ENCODE data around the gene CNTRL.

DNA sequence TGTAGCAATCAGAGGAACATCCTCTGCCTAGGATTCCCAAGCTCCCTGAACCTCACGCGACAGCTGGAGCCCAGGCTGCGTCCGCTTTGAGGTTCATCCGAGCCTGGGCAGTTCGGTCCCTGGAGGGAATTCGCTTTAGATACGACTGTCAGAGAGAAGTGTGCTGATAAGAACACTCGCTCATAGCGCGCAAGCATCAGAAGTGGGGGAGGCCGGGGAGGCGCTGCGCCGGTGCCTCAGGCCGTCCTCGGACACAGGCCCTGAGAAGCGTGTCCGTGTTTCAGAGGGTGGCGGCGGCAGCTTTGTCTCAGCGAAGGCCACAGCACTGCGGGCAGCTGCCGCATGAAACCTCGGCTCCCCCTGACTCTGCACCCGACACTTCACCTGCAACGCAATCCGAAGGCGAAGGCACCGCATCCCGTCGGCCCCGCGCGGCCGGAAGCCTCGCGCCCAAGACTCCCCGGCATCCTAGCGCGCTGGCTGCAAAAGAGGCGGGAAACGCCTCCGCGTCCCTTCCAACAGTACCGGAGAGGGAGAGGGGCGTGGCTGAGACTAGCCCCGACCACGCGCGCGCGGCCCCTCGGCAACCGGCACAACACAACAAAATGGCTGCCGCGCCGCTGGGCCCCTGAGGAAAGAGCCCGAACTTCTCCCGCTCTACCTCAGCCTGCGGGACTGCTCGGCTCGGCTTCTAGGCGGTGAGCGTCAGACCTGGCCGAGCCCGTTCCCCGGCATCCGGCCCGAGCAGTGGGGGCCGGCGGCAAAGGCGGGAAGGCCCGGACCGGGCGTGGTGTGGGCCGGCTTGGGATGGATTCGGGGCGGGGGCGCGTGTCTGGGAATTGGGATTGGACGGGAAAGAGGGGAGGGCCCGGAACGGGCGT is at the start of gene CNTRL:
- TF ChIP-seq, protein P1, sequence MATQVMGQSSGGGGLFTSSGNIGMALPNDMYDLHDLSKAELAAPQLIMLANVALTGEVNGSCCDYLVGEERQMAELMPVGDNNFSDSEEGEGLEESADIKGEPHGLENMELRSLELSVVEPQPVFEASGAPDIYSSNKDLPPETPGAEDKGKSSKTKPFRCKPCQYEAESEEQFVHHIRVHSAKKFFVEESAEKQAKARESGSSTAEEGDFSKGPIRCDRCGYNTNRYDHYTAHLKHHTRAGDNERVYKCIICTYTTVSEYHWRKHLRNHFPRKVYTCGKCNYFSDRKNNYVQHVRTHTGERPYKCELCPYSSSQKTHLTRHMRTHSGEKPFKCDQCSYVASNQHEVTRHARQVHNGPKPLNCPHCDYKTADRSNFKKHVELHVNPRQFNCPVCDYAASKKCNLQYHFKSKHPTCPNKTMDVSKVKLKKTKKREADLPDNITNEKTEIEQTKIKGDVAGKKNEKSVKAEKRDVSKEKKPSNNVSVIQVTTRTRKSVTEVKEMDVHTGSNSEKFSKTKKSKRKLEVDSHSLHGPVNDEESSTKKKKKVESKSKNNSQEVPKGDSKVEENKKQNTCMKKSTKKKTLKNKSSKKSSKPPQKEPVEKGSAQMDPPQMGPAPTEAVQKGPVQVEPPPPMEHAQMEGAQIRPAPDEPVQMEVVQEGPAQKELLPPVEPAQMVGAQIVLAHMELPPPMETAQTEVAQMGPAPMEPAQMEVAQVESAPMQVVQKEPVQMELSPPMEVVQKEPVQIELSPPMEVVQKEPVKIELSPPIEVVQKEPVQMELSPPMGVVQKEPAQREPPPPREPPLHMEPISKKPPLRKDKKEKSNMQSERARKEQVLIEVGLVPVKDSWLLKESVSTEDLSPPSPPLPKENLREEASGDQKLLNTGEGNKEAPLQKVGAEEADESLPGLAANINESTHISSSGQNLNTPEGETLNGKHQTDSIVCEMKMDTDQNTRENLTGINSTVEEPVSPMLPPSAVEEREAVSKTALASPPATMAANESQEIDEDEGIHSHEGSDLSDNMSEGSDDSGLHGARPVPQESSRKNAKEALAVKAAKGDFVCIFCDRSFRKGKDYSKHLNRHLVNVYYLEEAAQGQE (IDR thresholded peaks at IDR 0.05) = peak; percentile 78
- TF ChIP-seq JUND (IDR thresholded peaks at IDR 0.05) (no peak), SP1 (IDR thresholded peaks at IDR 0.05) (peak; percentile 41), TAF1 (conservative IDR thresholded peaks at IDR 0.05) (peak; percentile 44), RAD21 (IDR thresholded peaks at IDR 0.05) (peak in 1 of 2 donors; percentile 24)
- TF ChIP-seq, protein P2, sequence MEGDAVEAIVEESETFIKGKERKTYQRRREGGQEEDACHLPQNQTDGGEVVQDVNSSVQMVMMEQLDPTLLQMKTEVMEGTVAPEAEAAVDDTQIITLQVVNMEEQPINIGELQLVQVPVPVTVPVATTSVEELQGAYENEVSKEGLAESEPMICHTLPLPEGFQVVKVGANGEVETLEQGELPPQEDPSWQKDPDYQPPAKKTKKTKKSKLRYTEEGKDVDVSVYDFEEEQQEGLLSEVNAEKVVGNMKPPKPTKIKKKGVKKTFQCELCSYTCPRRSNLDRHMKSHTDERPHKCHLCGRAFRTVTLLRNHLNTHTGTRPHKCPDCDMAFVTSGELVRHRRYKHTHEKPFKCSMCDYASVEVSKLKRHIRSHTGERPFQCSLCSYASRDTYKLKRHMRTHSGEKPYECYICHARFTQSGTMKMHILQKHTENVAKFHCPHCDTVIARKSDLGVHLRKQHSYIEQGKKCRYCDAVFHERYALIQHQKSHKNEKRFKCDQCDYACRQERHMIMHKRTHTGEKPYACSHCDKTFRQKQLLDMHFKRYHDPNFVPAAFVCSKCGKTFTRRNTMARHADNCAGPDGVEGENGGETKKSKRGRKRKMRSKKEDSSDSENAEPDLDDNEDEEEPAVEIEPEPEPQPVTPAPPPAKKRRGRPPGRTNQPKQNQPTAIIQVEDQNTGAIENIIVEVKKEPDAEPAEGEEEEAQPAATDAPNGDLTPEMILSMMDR (IDR thresholded peaks at IDR 0.05; ENCODE audit: low read depth, low read length, missing input control) = no peak
- TF ChIP-seq, protein P3, sequence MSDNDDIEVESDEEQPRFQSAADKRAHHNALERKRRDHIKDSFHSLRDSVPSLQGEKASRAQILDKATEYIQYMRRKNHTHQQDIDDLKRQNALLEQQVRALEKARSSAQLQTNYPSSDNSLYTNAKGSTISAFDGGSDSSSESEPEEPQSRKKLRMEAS (IDR thresholded peaks at IDR 0.05) = peak; percentile 71
- TF ChIP-seq, protein P4, sequence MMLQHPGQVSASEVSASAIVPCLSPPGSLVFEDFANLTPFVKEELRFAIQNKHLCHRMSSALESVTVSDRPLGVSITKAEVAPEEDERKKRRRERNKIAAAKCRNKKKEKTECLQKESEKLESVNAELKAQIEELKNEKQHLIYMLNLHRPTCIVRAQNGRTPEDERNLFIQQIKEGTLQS (IDR thresholded peaks at IDR 0.05) = no peak
- TF ChIP-seq, protein P5, sequence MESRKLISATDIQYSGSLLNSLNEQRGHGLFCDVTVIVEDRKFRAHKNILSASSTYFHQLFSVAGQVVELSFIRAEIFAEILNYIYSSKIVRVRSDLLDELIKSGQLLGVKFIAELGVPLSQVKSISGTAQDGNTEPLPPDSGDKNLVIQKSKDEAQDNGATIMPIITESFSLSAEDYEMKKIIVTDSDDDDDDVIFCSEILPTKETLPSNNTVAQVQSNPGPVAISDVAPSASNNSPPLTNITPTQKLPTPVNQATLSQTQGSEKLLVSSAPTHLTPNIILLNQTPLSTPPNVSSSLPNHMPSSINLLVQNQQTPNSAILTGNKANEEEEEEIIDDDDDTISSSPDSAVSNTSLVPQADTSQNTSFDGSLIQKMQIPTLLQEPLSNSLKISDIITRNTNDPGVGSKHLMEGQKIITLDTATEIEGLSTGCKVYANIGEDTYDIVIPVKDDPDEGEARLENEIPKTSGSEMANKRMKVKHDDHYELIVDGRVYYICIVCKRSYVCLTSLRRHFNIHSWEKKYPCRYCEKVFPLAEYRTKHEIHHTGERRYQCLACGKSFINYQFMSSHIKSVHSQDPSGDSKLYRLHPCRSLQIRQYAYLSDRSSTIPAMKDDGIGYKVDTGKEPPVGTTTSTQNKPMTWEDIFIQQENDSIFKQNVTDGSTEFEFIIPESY (IDR thresholded peaks at IDR 0.05) = no peak

All from liver (tissue), 3 donors.